MG63 (cell line): ENCODE data around the gene TMCC3. TPM values are rescaled to one million over a fixed set of nuclear protein-coding genes. Genes with fewer than 3 reads are reported as not detected.

Experiments used
- DNase-seq: peaks from one replicate; pipeline ENCODE4 v3.0.0-alpha.2; 2020
- H3K27me3 ChIP-seq: fragments of 250-450 bp; sonication (Bioruptor Pico); 2 replicates; pipeline ENCODE4 v1.5.1; 2020; ENCODE audit warnings: mild to moderate bottlenecking, moderate library complexity
- H3K36me3 ChIP-seq: fragments of 250-450 bp; sonication (Bioruptor Pico); 2 replicates; pipeline ENCODE4 v1.5.1; 2020; ENCODE audit warnings: mild to moderate bottlenecking, moderate library complexity
- H3K4me3 ChIP-seq: fragments of 250-450 bp; sonication (Bioruptor Pico); 2 replicates; pipeline ENCODE4 v1.5.1; 2020; ENCODE audit warnings: mild to moderate bottlenecking, moderate library complexity
- H3K9me3 ChIP-seq: fragments of 250-450 bp; sonication (Bioruptor Pico); 2 replicates; pipeline ENCODE4 v1.5.1; 2020; ENCODE audit warnings: mild to moderate bottlenecking, moderate library complexity
- total RNA-seq: library from RNA; depleted of rRNA; stranded (reverse); fragments of >200 nt; shearing (Covaris generic); gene quantifications from 2 replicates; pipeline ENCODE4 v1.2.3, GENCODE V29; 2014; ENCODE audit warnings: low replicate concordance; rRNA removed

Gene TMCC3
- total RNA-seq, 1 experiment from 2014 or later, result not detected

GRCh38 chr12:94536040-94536965 is 114.1 kb downstream of the TMCC3 start:
- no peak for DNase-seq
- no peaks in the 10 kb centered on the region for H3K36me3 ChIP-seq
- H3K27me3 ChIP-seq, result no peaks in the 10 kb centered on the region
- no peaks in the 10 kb centered on the region for H3K9me3 ChIP-seq
- H3K4me3 ChIP-seq, result no peak overlapping the region

GRCh38 chr12:94535510-94535921 is 114.8 kb downstream of the TMCC3 start:
- no peaks in the 10 kb centered on the region for H3K36me3 ChIP-seq
- DNase-seq, result no peak
- H3K9me3 ChIP-seq, result no peaks in the 10 kb centered on the region
- H3K4me3 ChIP-seq, result no peak overlapping the region
- H3K27me3 ChIP-seq, result no peaks in the 10 kb centered on the region

- Histone ChIP-seq H3K27me3 (no peaks in the 10 kb centered on the region), H3K36me3 (no peaks in the 10 kb centered on the region), H3K9me3 (no peaks in the 10 kb centered on the region), H3K4me3 (no peak overlapping the region)
- no peak for DNase-seq
These were observed 115.4 kb downstream of the TMCC3 start for GRCh38 chr12:94534774-94535509.

- no peak for DNase-seq
- H3K36me3 ChIP-seq, result no peaks in the 10 kb centered on the region
- no peaks in the 10 kb centered on the region for H3K27me3 ChIP-seq
- no peaks in the 10 kb centered on the region for H3K9me3 ChIP-seq
- H3K4me3 ChIP-seq, result no peak overlapping the region
These were observed 116.1 kb downstream of the TMCC3 start for GRCh38 chr12:94534278-94534677.

- H3K9me3 ChIP-seq, result no peaks in the 10 kb centered on the region
- H3K4me3 ChIP-seq, result no peak overlapping the region
- no peaks in the 10 kb centered on the region for H3K36me3 ChIP-seq
- peak; percentile 51 for DNase-seq
- H3K27me3 ChIP-seq, result no peaks in the 10 kb centered on the region
These were observed 117.6 kb downstream of the TMCC3 start for GRCh38 chr12:94532490-94533422.

- H3K36me3 ChIP-seq, result no peaks in the 10 kb centered on the region
- no peaks in the 10 kb centered on the region; the same call in 1 of the 2 replicates for H3K27me3 ChIP-seq
- no peak for DNase-seq
- no peak overlapping the region for H3K4me3 ChIP-seq
- H3K9me3 ChIP-seq, result no peaks in the 10 kb centered on the region
These were observed 119.1 kb downstream of the TMCC3 start for GRCh38 chr12:94531196-94531720.

- Histone ChIP-seq H3K27me3 (no peaks in the 10 kb centered on the region; the same call in none of the 2 replicates), H3K4me3 (no peak overlapping the region), H3K36me3 (no peaks in the 10 kb centered on the region), H3K9me3 (no peaks in the 10 kb centered on the region)
- DNase-seq, result no peak
These were observed 124.4 kb downstream of the TMCC3 start for GRCh38 chr12:94525951-94526350.

Other genes starting within 250 kb of the TMCC3 start
- 2.1 and 9.3 TPM in 2 replicates for gene CEP83, start 190.7 kb downstream of the TMCC3 start, total RNA-seq